ENCODE results near the gene ERO1A.

The ERO1A gene

GRCh38 chr14:52609445-52610044 lies 85.8 kb downstream of the ERO1A start:
- no peak for DNase-seq (ENCODE audit: low read depth in 2 of 3, low spot score in 2 of 3)

GRCh38 chr14:52607061-52607460 lies 88.3 kb downstream of the ERO1A start:
- no peak for DNase-seq (ENCODE audit: low read depth in 2 of 3, low spot score in 2 of 3)

GRCh38 chr14:52602131-52602530 lies 93.2 kb downstream of the ERO1A start:
- no peak for DNase-seq (ENCODE audit: low read depth in 2 of 3, low spot score in 2 of 3)

- DNase-seq (ENCODE audit: low read depth in 2 of 3, low spot score in 2 of 3) = no peak
Observed at GRCh38 chr14:52599974-52600373, 95.4 kb downstream of the ERO1A start.

- no peak for DNase-seq (ENCODE audit: low read depth in 2 of 3, low spot score in 2 of 3)
Observed at GRCh38 chr14:52598568-52598967, 96.8 kb downstream of the ERO1A start.

GRCh38 chr14:52596861-52597260 lies 98.5 kb downstream of the ERO1A start:
- DNase-seq (ENCODE audit: low read depth in 2 of 3, low spot score in 2 of 3) = no peak

- no peak for DNase-seq (ENCODE audit: low read depth in 2 of 3, low spot score in 2 of 3)
Observed at GRCh38 chr14:52596320-52596719, 99.0 kb downstream of the ERO1A start.

- DNase-seq (ENCODE audit: low read depth in 2 of 3, low spot score in 2 of 3) = no peak
Observed at GRCh38 chr14:52590318-52590717, 105.0 kb downstream of the ERO1A start.
